H1 (cell line): ENCODE measurements around the gene NMRK2. TPM values are rescaled to one million over a fixed set of nuclear protein-coding genes. Genes with fewer than 3 reads are reported as not detected.

Source experiments
- BRCA1 ChIP-seq: IDR thresholded peaks from 2 replicates; pipeline ENCODE4 v1.6.1; 2012; ENCODE audit warnings: low read depth, low read length, improper control_type of control experiment
- CHD2 ChIP-seq: IDR thresholded peaks from 2 replicates; pipeline ENCODE4 v1.6.1; 2012; ENCODE audit warnings: low read length, improper control_type of control experiment
- CREB1 ChIP-seq: IDR thresholded peaks from 2 replicates; pipeline ENCODE4 v1.6.1; 2012; ENCODE audit warnings: inconsistent platforms
- HDAC2 ChIP-seq, 2 experiments: fragments of 300-600 bp in 1 of 2; sonication (generic) in 1 of 2; IDR thresholded peaks; 2 replicates each; pipeline ENCODE4 v1.6.1; 2011 to 2012; ENCODE audit warnings: low read depth in 2 of 2, low read length in 2 of 2, mild to moderate bottlenecking in 2 of 2, moderate library complexity in 2 of 2, borderline replicate concordance in 1 of 2, inconsistent platforms in 1 of 2
- HDAC6 ChIP-seq: IDR thresholded peaks from one replicate; pipeline ENCODE4 v1.7.1; 2012; ENCODE audit warnings: low read depth, mild to moderate bottlenecking, inconsistent platforms, low read length, moderate library complexity
- JUN ChIP-seq: IDR thresholded peaks from 2 replicates; pipeline ENCODE4 v1.6.1; 2011; ENCODE audit warnings: low read depth, mild to moderate bottlenecking, improper control_type of control experiment, low read length
- KDM5A ChIP-seq: fragments of 200-600 bp; IDR thresholded peaks from 2 replicates; pipeline ENCODE4 v1.7.1; 2012; ENCODE audit warnings: mild to moderate bottlenecking, low read length, inconsistent platforms, mixed read lengths
- PHF8 ChIP-seq: fragments of 200-600 bp; sonication (generic); conservative IDR thresholded peaks from 2 replicates; pipeline ENCODE4 v1.7.1; 2012; ENCODE audit warnings: low read depth, mild to moderate bottlenecking, inconsistent platforms, low read length, moderate library complexity
- POLR2A ChIP-seq, 2 experiments: IDR thresholded peaks; 1 replicate in 1 of 2; 2 replicates in 1 of 2; pipeline ENCODE4 v1.6.1; 2011; ENCODE audit warnings: low read depth in 2 of 2, low read length in 2 of 2, mild to moderate bottlenecking in 2 of 2; ENCODE audit errors: control extremely low read depth in 1 of 2
- POLR2AphosphoS5 ChIP-seq: IDR thresholded peaks from 2 replicates; pipeline ENCODE4 v1.6.1; 2011; ENCODE audit warnings: low read depth, low read length
- POU5F1 ChIP-seq: IDR thresholded peaks from 2 replicates; pipeline ENCODE4 v1.6.1; 2011; ENCODE audit warnings: low read depth, mild to moderate bottlenecking, low read length, moderate library complexity
- RAD21 ChIP-seq, 2 experiments: IDR thresholded peaks in 1 of 2; conservative IDR thresholded peaks in 1 of 2; 2 replicates each; pipeline ENCODE4 v1.6.1; 2011; ENCODE audit warnings: low read depth in 2 of 2, low read length in 2 of 2, improper control_type of control experiment in 1 of 2, inconsistent platforms in 1 of 2, mild to moderate bottlenecking in 1 of 2, moderate library complexity in 1 of 2
- SIRT6 ChIP-seq: IDR thresholded peaks from one replicate; pipeline ENCODE4 v1.7.1; 2012; ENCODE audit warnings: low read length, inconsistent platforms
- SIX5 ChIP-seq: IDR thresholded peaks from 2 replicates; pipeline ENCODE4 v1.6.1; 2011; ENCODE audit warnings: mild to moderate bottlenecking, low read depth, low read length
- SP2 ChIP-seq: IDR thresholded peaks from 2 replicates; pipeline ENCODE4 v1.6.1; 2012; ENCODE audit warnings: mild to moderate bottlenecking, low read length, inconsistent platforms
- SRF ChIP-seq: IDR thresholded peaks from 2 replicates; pipeline ENCODE4 v1.6.1; 2011; ENCODE audit warnings: mild to moderate bottlenecking, low read depth, low read length, moderate library complexity
- TBP ChIP-seq: IDR thresholded peaks from 2 replicates; pipeline ENCODE4 v1.6.1; 2011; ENCODE audit warnings: low read depth, low read length, improper control_type of control experiment
- ZNF274 ChIP-seq: IDR thresholded peaks from 2 replicates; pipeline ENCODE4 v1.7.0; 2012; ENCODE audit warnings: low read length, borderline replicate concordance; ENCODE audit errors: extremely low read depth
- polyA plus RNA-seq, 7 experiments: library from polyadenylated mRNA; depleted of rRNA in 3 of 7; stranded (reverse) in 5 of 7; unstranded in 2 of 7; fragments of >200 nt in 5 of 7; fragments of 200-250 nt in 2 of 7; gene quantifications; 1 replicate in 5 of 7; 2 replicates in 1 of 7; 4 replicates in 1 of 7; pipeline versions ENCODE4 v1.2.1 to v1.2.3, GENCODE V29; 2011 to 2013; ENCODE audit warnings: missing spikeins in 2 of 7, mixed read lengths in 2 of 7
- total RNA-seq: library from RNA; stranded (reverse); fragmentation: NEBNext Ultra II Directional; extraction: Animal tissue kit (Norgen Biotek cat#: 25700); gene quantifications from 2 replicates; pipeline ENCODE4 v1.2.1, GENCODE V29; 2021
- TF ChIP-seq, protein P1 (sequence below): IDR thresholded peaks from 2 replicates; pipeline ENCODE4 v1.6.1; 2012; ENCODE audit warnings: low read length, inconsistent platforms
- TF ChIP-seq, protein P2 (sequence below): IDR thresholded peaks from 2 replicates; pipeline ENCODE4 v1.6.1; 2012; ENCODE audit warnings: inconsistent platforms
- TF ChIP-seq, protein P3 (sequence below), 3 experiments: IDR thresholded peaks; 1 replicate in 2 of 3; 2 replicates in 1 of 3; pipeline versions ENCODE4 v1.5.1 to v1.6.1; 2011; ENCODE audit warnings: low read length in 3 of 3, mild to moderate bottlenecking in 3 of 3, inconsistent platforms in 2 of 3, low read depth in 1 of 3, moderate library complexity in 1 of 3; ENCODE audit not compliant: insufficient read depth in 1 of 3; ENCODE audit errors: control extremely low read depth in 1 of 3

Gene NMRK2
- total and polyA plus RNA-seq, 2 of the 8 experiments (the other 6 are each of a cell fraction or from before 2014, with no cell fraction given) = 87.4 to 206 TPM

- TF ChIP-seq, protein P1, sequence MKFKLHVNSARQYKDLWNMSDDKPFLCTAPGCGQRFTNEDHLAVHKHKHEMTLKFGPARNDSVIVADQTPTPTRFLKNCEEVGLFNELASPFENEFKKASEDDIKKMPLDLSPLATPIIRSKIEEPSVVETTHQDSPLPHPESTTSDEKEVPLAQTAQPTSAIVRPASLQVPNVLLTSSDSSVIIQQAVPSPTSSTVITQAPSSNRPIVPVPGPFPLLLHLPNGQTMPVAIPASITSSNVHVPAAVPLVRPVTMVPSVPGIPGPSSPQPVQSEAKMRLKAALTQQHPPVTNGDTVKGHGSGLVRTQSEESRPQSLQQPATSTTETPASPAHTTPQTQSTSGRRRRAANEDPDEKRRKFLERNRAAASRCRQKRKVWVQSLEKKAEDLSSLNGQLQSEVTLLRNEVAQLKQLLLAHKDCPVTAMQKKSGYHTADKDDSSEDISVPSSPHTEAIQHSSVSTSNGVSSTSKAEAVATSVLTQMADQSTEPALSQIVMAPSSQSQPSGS = peak; percentile 64; the same call in 1 of the 2 replicates
- no peak for TF ChIP-seq KDM5A
- TF ChIP-seq, protein P2, sequence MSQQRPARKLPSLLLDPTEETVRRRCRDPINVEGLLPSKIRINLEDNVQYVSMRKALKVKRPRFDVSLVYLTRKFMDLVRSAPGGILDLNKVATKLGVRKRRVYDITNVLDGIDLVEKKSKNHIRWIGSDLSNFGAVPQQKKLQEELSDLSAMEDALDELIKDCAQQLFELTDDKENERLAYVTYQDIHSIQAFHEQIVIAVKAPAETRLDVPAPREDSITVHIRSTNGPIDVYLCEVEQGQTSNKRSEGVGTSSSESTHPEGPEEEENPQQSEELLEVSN = no peak
- TF ChIP-seq CHD2 = no peak
- no peak for TF ChIP-seq BRCA1
- TF ChIP-seq POLR2A (IDR thresholded peaks at IDR 0.05; ENCODE audit: control extremely low read depth in 1 of 2, low read depth in 2 of 2, low read length in 2 of 2) = no peak; a peak in 1 of 3 replicates
- no peak for TF ChIP-seq JUN
- no peak for TF ChIP-seq SRF
- TF ChIP-seq RAD21 (IDR thresholded peaks at IDR 0.05 in 1 of 2, conservative IDR thresholded peaks at IDR 0.05 in 1 of 2; ENCODE audit: low read depth in 2 of 2, low read length in 2 of 2) = no peak
- peak in 1 of 2 experiments; percentile 27; a peak in 1 of 4 replicates for TF ChIP-seq HDAC2 (IDR thresholded peaks at IDR 0.05; ENCODE audit: borderline replicate concordance in 1 of 2, low read depth in 2 of 2, low read length in 2 of 2)
- no peak for TF ChIP-seq SIRT6
- peak; percentile 84 for TF ChIP-seq POLR2AphosphoS5
- TF ChIP-seq POU5F1 = no peak
- TF ChIP-seq HDAC6 = no peak
- TF ChIP-seq SIX5 = no peak
- no peak for TF ChIP-seq PHF8
- no peak for TF ChIP-seq SP2
- TF ChIP-seq, protein P3, sequence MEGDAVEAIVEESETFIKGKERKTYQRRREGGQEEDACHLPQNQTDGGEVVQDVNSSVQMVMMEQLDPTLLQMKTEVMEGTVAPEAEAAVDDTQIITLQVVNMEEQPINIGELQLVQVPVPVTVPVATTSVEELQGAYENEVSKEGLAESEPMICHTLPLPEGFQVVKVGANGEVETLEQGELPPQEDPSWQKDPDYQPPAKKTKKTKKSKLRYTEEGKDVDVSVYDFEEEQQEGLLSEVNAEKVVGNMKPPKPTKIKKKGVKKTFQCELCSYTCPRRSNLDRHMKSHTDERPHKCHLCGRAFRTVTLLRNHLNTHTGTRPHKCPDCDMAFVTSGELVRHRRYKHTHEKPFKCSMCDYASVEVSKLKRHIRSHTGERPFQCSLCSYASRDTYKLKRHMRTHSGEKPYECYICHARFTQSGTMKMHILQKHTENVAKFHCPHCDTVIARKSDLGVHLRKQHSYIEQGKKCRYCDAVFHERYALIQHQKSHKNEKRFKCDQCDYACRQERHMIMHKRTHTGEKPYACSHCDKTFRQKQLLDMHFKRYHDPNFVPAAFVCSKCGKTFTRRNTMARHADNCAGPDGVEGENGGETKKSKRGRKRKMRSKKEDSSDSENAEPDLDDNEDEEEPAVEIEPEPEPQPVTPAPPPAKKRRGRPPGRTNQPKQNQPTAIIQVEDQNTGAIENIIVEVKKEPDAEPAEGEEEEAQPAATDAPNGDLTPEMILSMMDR (IDR thresholded peaks at IDR 0.05; ENCODE audit: control extremely low read depth in 1 of 3, insufficient read depth in 1 of 3, low read depth in 1 of 3, low read length in 3 of 3) = no peak
- no peak for TF ChIP-seq TBP
- no peak for TF ChIP-seq ZNF274
- TF ChIP-seq CREB1 = no peak
Measured at GRCh38 chr19:3983936-3984583, 51.2 kb downstream of the NMRK2 start (continued).
